Measurements from ENCODE around the gene TNNI2.

Gene TNNI2

DNA sequence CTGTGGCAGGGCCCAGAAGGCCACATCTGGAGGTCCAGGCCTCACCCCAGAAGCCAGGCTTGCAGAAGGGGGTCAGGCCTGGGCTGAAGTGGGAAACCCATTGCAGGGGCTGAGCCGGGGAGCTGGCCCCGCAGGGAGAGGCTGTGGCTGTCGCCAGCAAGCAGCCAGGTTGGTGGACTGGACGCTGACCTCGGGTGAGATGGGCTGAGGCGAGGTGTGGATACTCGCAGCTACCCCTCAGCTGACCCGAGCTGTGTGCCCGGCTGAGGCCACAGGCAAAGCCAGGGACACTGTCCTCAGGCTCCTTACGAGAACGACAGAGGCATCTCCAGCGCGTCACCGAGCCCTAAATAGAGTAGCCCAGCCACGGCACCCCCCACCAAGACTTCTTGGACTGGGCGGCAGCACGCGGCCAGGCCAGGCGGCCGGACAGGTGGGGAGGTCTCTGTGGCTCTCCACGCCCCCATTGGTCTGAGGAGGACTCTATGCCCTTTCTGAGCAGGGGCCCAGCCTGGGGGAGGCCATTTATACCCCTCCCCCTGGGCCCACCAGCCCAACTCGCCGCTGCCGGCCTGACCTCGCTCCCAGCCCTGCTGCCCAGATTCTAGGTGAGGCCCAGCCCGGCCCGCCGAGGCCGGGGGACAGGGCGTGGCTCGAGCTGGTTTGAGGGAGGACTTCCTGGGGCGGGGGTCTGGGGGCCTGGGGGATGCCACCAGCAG, at the start of gene TNNI2:
Gene TNNI2 (plus strand): TSS at position 556 of the 719 bp plus-strand sequence. CDS start 716 bp downstream, outside the sequence.
- DNase-seq (ENCODE audit: low read depth): no peak
- no peak within 1 kb of the TSS for H3K4me3 ChIP-seq (replicated peaks; ENCODE audit: low read depth, low read length)
- no peak for TF ChIP-seq CTCF (IDR thresholded peaks at IDR 0.05; ENCODE audit: low read length, missing control alignments)

DNA sequence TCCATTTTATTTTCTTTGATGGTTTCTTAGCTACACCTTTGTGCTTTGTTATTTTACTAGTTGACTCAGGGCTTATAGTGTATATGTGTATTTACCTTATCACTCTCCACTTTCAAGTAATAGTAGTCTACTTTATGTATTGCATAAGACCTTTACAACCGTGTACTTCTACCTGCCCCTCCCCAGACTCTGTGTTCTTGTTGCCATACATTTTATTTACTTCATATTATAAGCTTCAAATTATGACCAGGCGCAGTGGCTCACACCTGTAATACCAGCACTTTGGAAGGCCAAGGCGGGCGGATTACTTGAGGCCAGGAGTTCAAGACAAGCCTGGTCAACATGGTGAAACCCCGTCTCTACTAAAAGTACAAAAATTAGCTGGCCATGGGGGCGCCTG, 46.9 kb upstream of the TNNI2 start:
- no peak for DNase-seq (ENCODE audit: low read depth)
- H3K4me3 ChIP-seq (replicated peaks; ENCODE audit: low read depth, low read length): no peak overlapping the region
- TF ChIP-seq CTCF (IDR thresholded peaks at IDR 0.05; ENCODE audit: low read length, missing control alignments): no peak

DNA sequence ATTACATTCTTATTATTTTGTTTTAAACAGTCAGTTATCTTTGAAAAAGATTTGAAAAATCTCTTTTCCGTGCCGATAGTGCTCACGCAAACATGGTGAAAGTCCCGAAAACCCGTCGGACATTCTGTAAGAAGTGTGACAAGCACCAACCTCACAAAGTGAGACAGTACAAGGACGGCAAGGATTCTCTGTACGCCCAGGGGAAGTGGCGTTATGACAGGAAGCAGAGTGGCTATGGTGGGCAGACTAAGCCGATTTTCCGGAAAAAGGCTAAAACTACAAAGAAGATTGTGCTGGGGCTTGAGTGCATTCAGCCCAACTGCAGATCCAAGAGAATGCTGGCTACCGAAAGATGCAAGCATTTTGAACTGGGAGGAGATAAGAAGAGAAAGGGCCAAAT, 46.3 kb upstream of the TNNI2 start:
- no peak for DNase-seq (ENCODE audit: low read depth)
- TF ChIP-seq CTCF (IDR thresholded peaks at IDR 0.05; ENCODE audit: low read length, missing control alignments): no peak
- no peak overlapping the region for H3K4me3 ChIP-seq (replicated peaks; ENCODE audit: low read depth, low read length)

GRCh38 chr11:1793081-1793480, 45.7 kb upstream of the TNNI2 start:
- H3K4me3 ChIP-seq (replicated peaks; ENCODE audit: low read depth, low read length): no peak overlapping the region
- no peak for TF ChIP-seq CTCF (IDR thresholded peaks at IDR 0.05; ENCODE audit: low read length, missing control alignments)
- DNase-seq (ENCODE audit: low read depth): no peak

DNA sequence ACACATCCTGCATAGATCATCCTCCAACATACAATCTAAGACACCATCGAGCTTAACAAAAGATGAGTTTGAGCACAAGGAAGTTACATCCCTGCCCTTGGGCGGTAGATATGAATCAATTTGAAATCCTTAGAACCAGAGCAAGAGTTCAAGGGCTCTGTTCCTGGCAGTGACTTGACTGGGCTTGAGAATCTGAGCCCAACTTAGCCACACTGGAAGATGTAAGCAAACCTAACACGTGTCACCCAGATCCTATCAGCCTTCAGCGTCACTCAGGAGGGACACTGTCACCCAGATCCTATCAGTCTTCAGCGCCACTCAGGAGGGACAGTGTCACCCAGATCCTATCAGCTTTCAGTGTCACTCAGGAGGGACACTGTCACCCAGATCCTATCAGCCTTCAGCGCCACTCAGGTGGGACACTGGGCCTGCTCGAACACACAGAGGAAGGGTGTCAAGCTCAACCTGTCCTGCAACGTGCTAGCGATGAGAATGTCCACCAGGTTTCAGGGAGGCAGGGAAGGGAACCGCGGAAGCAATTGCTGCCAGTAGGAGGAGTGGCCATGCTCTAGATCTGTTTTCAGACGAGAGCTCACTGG, 42.3 kb upstream of the TNNI2 start:
- TF ChIP-seq CTCF (IDR thresholded peaks at IDR 0.05; ENCODE audit: low read length, missing control alignments): no peak
- no peak for DNase-seq (ENCODE audit: low read depth)
- no peak overlapping the region for H3K4me3 ChIP-seq (replicated peaks; ENCODE audit: low read depth, low read length)

GRCh38 chr11:1797391-1798125, 41.2 kb upstream of the TNNI2 start:
- no peak overlapping the region for H3K4me3 ChIP-seq (replicated peaks; ENCODE audit: low read depth, low read length)
- DNase-seq (ENCODE audit: low read depth): no peak
- no peak for TF ChIP-seq CTCF (IDR thresholded peaks at IDR 0.05; ENCODE audit: low read length, missing control alignments)

Measured in fibroblast of pulmonary artery (primary cell).